ENCODE data around the gene POU6F2. TPM values are rescaled to one million over a fixed set of nuclear protein-coding genes. Genes with fewer than 3 reads are reported as not detected.

The POU6F2 gene
- total and polyA plus RNA-seq, 2 donors (not counting 1 experiment from before 2014, with no cell fraction given), result 0.47 TPM; not detected in 1

DNA sequence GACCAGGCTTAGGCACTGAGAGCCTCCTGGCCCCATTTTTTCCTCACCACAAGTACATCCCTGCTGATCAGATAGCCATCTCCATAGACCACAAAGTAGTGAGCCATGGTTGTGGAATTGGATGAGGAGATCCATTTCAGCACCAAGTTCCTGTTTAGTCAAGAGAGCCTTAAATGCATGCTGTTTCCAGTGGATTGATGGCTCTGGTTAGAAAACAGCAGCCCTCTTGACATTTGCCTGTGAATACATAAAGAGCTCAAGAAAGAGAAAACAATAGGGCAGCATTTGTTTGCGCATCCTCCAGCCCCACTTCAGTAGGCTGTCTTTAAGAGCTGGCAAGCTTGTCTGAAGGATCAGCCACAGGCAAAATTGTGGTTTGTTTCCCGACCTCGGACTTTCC lies 251.2 kb downstream of the POU6F2 start:
- no peak overlapping the region for H3K4me3 Mint-ChIP-seq
- Histone ChIP-seq H3K4me1 (ENCODE audit: control insufficient read depth in 2 of 2, insufficient read depth in 2 of 2, low read length in 2 of 2) (no peaks in the 10 kb centered on the region), H3K27ac (ENCODE audit: low read length in 2 of 2) (no peak overlapping the region), H3K27me3 (replicated peaks in 1 of 4; ENCODE audit: control extremely low read depth in 1 of 4, control insufficient read depth in 3 of 4, insufficient read depth in 4 of 4, low read length in 3 of 4) (no peaks in the 10 kb centered on the region), H4K20me1 (ENCODE audit: control insufficient read depth, insufficient read depth, low read length, poor library complexity, severe bottlenecking) (no peaks in the 10 kb centered on the region), H3K36me3 (replicated peaks in 1 of 2; ENCODE audit: control extremely low read depth in 1 of 2, control insufficient read depth in 1 of 2, extremely low read depth in 1 of 2, insufficient read depth in 2 of 2, low read length in 1 of 2) (no peaks in the 10 kb centered on the region), H2AFZ (ENCODE audit: insufficient read depth, low read depth, low read length, poor library complexity, severe bottlenecking) (no peak overlapping the region), H3K9ac (ENCODE audit: low read length) (no peak overlapping the region), H3K79me2 (ENCODE audit: control insufficient read depth, insufficient read depth, low read length) (no peaks in the 10 kb centered on the region), H3K4me3 (ENCODE audit: control extremely low read depth in 1 of 5, extremely low read depth in 1 of 5, insufficient read depth in 1 of 5, low read depth in 2 of 5, low read length in 4 of 5) (no peak overlapping the region), H3K4me2 (replicated peaks; ENCODE audit: low read depth, low read length, poor library complexity, severe bottlenecking) (no peak overlapping the region), H3K9me3 (ENCODE audit: control extremely low read depth in 1 of 3, control insufficient read depth in 2 of 3, insufficient read depth in 1 of 3, low read length in 2 of 3) (no peaks in the 10 kb centered on the region)
- ChIA-PET POLR2A (no interaction called here), CTCF (no interaction called here)
- H3K27me3 Mint-ChIP-seq, result peaks cover 9% of the 10 kb centered on the region
- no peaks in the 10 kb centered on the region for H3K4me1 Mint-ChIP-seq
- ATAC-seq (ENCODE audit: low read depth) (no peak), DNase-seq (no peak)
- 48% methylated on average over 3 of the region's 3 CpGs for WGBS (ENCODE audit: insufficient coverage)
- H3K27ac Mint-ChIP-seq, result no peak overlapping the region
- intact Hi-C loops (cut with micrococcal nuclease), result no loop called here
- TF ChIP-seq, protein P1, sequence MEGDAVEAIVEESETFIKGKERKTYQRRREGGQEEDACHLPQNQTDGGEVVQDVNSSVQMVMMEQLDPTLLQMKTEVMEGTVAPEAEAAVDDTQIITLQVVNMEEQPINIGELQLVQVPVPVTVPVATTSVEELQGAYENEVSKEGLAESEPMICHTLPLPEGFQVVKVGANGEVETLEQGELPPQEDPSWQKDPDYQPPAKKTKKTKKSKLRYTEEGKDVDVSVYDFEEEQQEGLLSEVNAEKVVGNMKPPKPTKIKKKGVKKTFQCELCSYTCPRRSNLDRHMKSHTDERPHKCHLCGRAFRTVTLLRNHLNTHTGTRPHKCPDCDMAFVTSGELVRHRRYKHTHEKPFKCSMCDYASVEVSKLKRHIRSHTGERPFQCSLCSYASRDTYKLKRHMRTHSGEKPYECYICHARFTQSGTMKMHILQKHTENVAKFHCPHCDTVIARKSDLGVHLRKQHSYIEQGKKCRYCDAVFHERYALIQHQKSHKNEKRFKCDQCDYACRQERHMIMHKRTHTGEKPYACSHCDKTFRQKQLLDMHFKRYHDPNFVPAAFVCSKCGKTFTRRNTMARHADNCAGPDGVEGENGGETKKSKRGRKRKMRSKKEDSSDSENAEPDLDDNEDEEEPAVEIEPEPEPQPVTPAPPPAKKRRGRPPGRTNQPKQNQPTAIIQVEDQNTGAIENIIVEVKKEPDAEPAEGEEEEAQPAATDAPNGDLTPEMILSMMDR (IDR thresholded peaks at IDR 0.05), result no peak
- TF ChIP-seq EZH2 (IDR thresholded peaks at IDR 0.05; ENCODE audit: borderline replicate concordance, insufficient read depth, low read depth, low read length, poor library complexity, severe bottlenecking), result no peak
- H3K9me3 Mint-ChIP-seq (ENCODE audit: insufficient read depth), result no peaks in the 10 kb centered on the region

GRCh38 chr7:39233851-39234529 lies 256.3 kb downstream of the POU6F2 start:
- Mint-ChIP-seq H3K4me3 (no peak overlapping the region), H3K9me3 (ENCODE audit: insufficient read depth) (no peaks in the 10 kb centered on the region), H3K4me1 (no peaks in the 10 kb centered on the region), H3K27ac (no peak overlapping the region), H3K27me3 (peaks cover 10% of the 10 kb centered on the region)
- H2AFZ ChIP-seq (ENCODE audit: insufficient read depth, low read depth, low read length, poor library complexity, severe bottlenecking), result no peak overlapping the region
- no peak overlapping the region for H3K9ac ChIP-seq (ENCODE audit: low read length)
- no peak overlapping the region for H3K4me2 ChIP-seq (replicated peaks; ENCODE audit: low read depth, low read length, poor library complexity, severe bottlenecking)
- ChIA-PET CTCF (no interaction called here), POLR2A (no interaction called here)
- intact Hi-C loops (cut with micrococcal nuclease), result no loop called here
- 100% methylated on average over 1 of the region's 5 CpGs for WGBS (ENCODE audit: insufficient coverage)
- H3K9me3 ChIP-seq (ENCODE audit: control extremely low read depth in 1 of 3, control insufficient read depth in 2 of 3, insufficient read depth in 1 of 3, low read length in 2 of 3), result no peaks in the 10 kb centered on the region
- ATAC-seq (ENCODE audit: low read depth), result no peak
- no peaks in the 10 kb centered on the region for H3K4me1 ChIP-seq (ENCODE audit: control insufficient read depth in 2 of 2, insufficient read depth in 2 of 2, low read length in 2 of 2)
- H3K27me3 ChIP-seq (replicated peaks in 1 of 4; ENCODE audit: control extremely low read depth in 1 of 4, control insufficient read depth in 3 of 4, insufficient read depth in 4 of 4, low read length in 3 of 4), result peaks cover 0 to 2% (median 0%) of the 10 kb centered on the region in 4 experiments
- no peaks in the 10 kb centered on the region for H3K79me2 ChIP-seq (ENCODE audit: control insufficient read depth, insufficient read depth, low read length)
- H4K20me1 ChIP-seq (ENCODE audit: control insufficient read depth, insufficient read depth, low read length, poor library complexity, severe bottlenecking), result no peaks in the 10 kb centered on the region
- no peak overlapping the region for H3K4me3 ChIP-seq (ENCODE audit: control extremely low read depth in 1 of 5, extremely low read depth in 1 of 5, insufficient read depth in 1 of 5, low read depth in 2 of 5, low read length in 4 of 5)
- no peaks in the 10 kb centered on the region for H3K36me3 ChIP-seq (replicated peaks in 1 of 2; ENCODE audit: control extremely low read depth in 1 of 2, control insufficient read depth in 1 of 2, extremely low read depth in 1 of 2, insufficient read depth in 2 of 2, low read length in 1 of 2)
- DNase-seq, result no peak
- H3K27ac ChIP-seq (ENCODE audit: low read length in 2 of 2), result no peak overlapping the region
- no peak for TF ChIP-seq EZH2 (IDR thresholded peaks at IDR 0.05; ENCODE audit: borderline replicate concordance, insufficient read depth, low read depth, low read length, poor library complexity, severe bottlenecking)
- TF ChIP-seq, protein P1 (IDR thresholded peaks at IDR 0.05), result no peak
